Erythroblast (primary cell): ENCODE measurements around the gene ITPR2.

Experiments
- DNase-seq, 2 experiments: peaks; one replicate each; lab custom pipeline; 2025; lab: John Stamatoyannopoulos, UW
- GATA1 ChIP-seq: IDR thresholded peaks from 2 replicates; pipeline ENCODE4 v1.6.1; 2011; ENCODE audit warnings: low read depth, mild to moderate bottlenecking, control low read depth, low read length, moderate library complexity
- POLR2A ChIP-seq: IDR thresholded peaks from 2 replicates; pipeline ENCODE4 v1.6.1; 2011; ENCODE audit warnings: mild to moderate bottlenecking, low read length

The ITPR2 gene

DNA sequence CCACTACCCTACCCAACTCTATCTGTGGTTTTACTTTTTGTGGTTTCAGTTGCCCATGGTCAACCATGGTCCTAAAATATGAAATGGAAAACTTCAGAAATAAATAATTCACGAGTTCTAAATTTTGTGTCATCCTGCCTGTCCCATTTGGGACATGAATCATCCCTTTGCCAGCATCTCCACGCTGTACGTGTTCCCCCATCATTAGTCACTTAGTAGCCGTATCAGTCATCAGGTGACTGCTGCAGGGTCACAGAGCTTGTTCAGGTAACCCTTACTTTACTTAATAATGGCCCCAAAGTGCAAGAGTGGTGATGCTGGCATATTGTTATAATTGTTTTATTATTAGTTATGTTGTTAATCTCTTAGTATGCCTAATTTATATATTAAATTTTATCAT lies 209.9 kb downstream of the ITPR2 start:
- no peak for TF ChIP-seq GATA1
- TF ChIP-seq POLR2A: no peak
- DNase-seq: no peak

GRCh38 chr12:26622601-26623000 lies 210.4 kb downstream of the ITPR2 start:
- TF ChIP-seq POLR2A (no peak), GATA1 (no peak)

DNA sequence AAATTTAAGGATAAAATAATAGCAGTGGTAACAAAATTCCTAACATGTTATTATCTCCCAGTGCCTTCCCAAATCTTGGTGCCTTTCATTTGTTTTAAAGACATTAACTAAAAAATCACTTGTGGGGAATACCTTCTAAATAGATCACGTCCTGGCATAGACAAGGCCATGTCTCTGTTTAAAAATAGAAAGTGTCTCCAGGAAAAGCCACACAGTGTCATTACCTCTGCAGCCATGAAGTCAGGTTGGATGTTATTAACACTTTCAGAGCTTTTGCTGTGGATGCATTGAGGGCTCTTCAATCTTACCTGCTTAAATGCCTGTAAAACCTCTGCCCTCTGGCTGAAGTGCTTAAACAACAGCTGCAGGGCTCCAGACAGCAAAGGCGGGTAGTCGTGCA lies 211.1 kb downstream of the ITPR2 start:
- no peak for DNase-seq
- no peak for TF ChIP-seq POLR2A
- TF ChIP-seq GATA1: no peak

More at GRCh38 chr12:26622601-26623000, 210.4 kb downstream of the ITPR2 start:
- DNase-seq: no peak

GRCh38 chr12:26620907-26621306 lies 212.1 kb downstream of the ITPR2 start:
- TF ChIP-seq POLR2A (no peak), GATA1 (no peak)
- DNase-seq: no peak

GRCh38 chr12:26617513-26617912 lies 215.5 kb downstream of the ITPR2 start:
- DNase-seq: no peak
- TF ChIP-seq POLR2A (no peak), GATA1 (no peak)

- no peak for TF ChIP-seq POLR2A
- DNase-seq: peak; percentile 53 to 64
Observed at GRCh38 chr12:26614011-26614616, 218.9 kb downstream of the ITPR2 start.

GRCh38 chr12:26612203-26612602 lies 220.8 kb downstream of the ITPR2 start:
- DNase-seq: no peak
- no peak for TF ChIP-seq GATA1
- TF ChIP-seq POLR2A: no peak

DNA sequence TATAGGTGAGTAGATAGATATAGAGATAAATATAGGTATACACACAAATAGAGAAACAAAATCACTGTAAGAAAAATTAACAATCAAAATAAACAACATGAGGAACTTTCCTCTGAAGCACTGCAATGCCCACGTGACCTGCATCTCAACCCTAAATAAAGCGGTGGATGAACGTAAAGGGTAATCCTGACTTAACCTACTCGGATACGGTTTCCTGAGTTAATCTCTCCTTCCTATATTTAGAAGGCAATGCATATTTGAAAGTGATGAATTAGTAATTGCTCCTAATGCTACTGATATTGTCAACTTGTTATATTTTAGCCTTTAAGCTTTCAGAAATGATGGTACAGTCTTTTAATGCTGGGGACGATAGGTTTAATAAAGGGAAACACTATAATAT lies 221.4 kb downstream of the ITPR2 start:
- DNase-seq: no peak
- TF ChIP-seq POLR2A: no peak
- no peak for TF ChIP-seq GATA1

DNA sequence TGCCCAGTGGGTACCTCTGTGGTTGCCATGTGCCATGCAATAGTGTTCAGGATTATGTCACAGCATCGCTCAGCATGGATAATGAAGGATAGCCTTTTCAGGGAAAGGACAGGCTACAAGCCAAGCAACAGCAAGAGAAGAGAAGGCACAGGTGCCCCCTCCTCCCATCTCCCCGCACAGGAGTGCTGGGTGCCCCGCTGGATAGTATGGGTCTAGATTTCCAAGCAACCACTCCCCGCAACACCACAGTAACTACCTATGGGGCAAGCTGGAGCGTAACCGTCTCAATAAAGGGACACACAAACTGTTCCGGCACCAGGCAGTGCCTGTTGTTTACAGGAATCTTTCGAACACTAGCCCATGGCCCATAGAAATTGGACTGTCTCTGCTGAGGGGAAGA lies 222.2 kb downstream of the ITPR2 start:
- no peak for TF ChIP-seq POLR2A
- no peak for TF ChIP-seq GATA1
- no peak for DNase-seq

DNA sequence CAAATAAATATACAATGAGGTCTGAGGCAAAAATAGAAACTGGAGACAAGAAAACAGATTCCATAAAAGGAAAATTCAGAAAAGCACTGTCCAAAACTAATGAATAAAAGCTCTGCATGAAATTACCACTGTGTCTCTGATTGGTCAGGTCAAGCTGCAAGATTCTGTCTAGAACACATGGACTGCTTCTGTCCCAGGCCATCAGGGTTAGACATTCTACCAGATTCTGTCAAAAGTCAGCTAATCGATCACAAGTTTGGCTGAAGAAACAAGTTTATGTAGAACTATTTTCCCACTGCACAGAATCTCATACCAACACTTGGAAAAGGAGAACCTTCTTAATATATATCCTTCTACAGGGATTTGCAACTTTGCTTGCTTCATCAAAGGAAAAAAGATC lies 223.0 kb downstream of the ITPR2 start:
- DNase-seq: no peak
- TF ChIP-seq POLR2A (no peak), GATA1 (no peak)

DNA sequence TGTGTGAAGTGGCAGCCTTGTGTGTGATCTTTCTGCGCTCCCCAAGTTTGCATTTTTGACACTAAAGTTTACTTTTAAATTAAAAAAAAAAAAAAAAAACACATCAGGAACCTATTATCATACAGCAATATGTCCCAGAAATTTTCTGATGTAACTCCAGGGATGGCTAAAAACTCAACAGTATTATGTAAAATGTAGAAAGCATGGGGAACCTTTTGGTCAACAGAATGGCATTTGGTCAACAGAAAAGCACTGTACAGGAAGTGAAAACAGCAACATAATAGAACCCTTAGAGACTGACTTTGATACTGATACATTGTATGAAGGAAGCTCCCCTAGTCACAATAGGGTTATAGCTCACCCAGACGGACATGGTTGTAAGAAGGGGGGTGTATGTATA lies 224.3 kb downstream of the ITPR2 start:
- TF ChIP-seq POLR2A (no peak), GATA1 (no peak)
- DNase-seq: no peak

DNA sequence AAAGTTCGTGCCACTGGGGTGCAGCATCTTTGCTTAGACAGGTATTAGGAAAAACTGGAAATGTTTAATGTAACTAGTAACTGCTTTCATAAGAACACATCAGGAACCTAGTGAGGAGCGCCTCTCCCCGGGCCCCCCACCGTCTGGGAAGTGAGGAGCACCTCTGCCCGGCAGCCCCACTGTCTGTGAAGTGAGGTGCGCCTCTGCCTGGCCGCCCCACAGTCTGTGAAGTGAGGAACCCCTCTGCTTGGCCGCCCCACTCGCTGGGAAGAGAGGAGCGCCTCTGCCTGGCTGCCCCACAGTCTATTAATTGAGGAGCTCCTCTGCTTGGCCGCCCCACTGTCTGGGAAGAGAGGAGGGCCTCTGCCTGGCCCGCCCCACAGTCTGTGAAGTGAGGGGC lies 224.7 kb downstream of the ITPR2 start:
- DNase-seq: no peak
- no peak for TF ChIP-seq GATA1

DNA sequence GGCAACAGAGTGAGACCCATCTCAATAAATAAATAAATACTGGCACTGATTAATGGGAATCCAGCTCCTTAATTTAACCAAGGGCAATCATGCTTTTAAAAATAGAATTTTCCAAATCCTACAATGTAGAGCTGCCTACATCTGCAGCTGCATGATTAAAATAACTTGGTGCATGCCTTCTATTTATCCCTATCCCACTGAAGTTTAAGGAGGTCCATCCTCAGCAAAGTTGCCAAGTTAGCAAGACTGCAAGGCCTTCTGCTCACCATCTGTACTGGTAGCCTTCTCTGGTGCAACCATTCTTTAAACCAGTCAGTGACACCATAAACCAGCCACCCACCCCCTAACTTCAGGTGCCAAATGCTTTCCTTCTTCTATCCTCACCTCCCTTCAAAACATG lies 226.1 kb downstream of the ITPR2 start:
- TF ChIP-seq POLR2A: no peak
- TF ChIP-seq GATA1: no peak

GRCh38 chr12:26604813-26605212 lies 228.2 kb downstream of the ITPR2 start:
- peak in 1 of 2 experiments; percentile 2 for DNase-seq

More for the DNA sequence above, 226.1 kb downstream of the ITPR2 start:
- no peak for DNase-seq

DNA sequence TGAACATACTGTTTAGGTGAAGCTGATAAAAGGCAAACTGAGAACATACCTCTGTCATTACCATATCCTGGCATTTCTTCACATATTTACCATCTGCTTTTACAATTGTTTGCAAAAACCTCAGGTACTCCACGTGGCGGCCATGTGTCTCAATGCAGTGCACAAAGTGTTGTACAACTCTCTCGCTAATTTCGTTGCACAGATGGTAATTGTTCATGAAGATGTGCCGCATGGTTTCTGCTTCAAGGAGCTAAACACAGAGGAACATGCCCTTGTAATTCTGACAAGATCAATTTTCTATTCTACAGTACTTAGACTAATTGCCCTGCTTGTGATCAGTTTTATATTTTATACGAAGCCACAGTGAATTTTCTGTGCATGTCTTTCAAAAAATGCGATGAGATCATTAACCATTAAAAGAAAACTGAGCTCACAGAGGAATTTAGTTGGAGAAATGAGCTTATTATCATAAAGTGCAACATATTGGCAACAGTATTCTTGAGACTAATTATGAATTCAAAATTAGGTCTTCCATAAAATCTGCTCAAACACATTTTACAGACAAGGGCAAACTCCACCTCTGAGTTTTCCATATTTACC lies 233.8 kb downstream of the ITPR2 start:
- TF ChIP-seq GATA1: no peak
- TF ChIP-seq POLR2A: no peak
- DNase-seq: no peak

DNA sequence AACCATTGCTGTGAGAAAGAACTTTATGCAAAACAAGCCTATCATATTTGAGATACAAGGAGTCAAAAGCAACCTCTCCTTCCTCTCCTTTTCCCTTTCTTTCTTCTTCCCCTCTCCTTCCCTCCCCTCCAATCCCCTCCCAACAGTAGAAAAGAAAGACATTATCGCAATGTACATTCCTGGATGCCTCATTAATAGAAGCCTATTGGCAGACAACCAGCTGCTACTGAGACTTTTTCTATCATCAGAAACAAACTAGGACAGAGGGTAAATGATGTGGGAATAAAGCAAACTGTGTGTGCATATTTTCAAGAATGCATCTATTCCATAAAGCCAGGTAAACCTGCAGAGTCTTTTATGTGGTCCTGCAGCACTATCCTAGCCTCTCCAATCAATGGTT lies 237.2 kb downstream of the ITPR2 start:
- DNase-seq: no peak
- TF ChIP-seq POLR2A (no peak), GATA1 (no peak)
